SK-N-SH treated with all-trans-retinoic acid at 6 μM for 48 hours (cell line): ENCODE measurements around the gene UBA6.

Experiments used
- ATAC-seq: fragments of 200-7000 bp; cut with Tn5 transposase; 3 replicates; pipeline ENCODE4 v1.9.1; 2020; ENCODE audit warnings: mild to moderate bottlenecking, moderate library complexity
- BACH2 ChIP-seq: fragments of 250-450 bp; sonication (Bioruptor Pico); IDR thresholded peaks from 2 replicates; pipeline ENCODE4 v1.9.0; 2021; ENCODE audit warnings: mild to moderate bottlenecking, borderline replicate concordance
- CSDC2 ChIP-seq: fragments of 250-450 bp; sonication (Bioruptor Pico); IDR thresholded peaks from 2 replicates; pipeline ENCODE4 v1.5.0; 2020; ENCODE audit warnings: mild to moderate bottlenecking, moderate library complexity
- ESRRG ChIP-seq: fragments of 250-450 bp; sonication (Bioruptor Pico); IDR thresholded peaks from 2 replicates; pipeline ENCODE4 v1.6.1; 2021; ENCODE audit warnings: mild to moderate bottlenecking
- PPARA ChIP-seq: fragments of 250-450 bp; sonication (Bioruptor Pico); IDR thresholded peaks from 2 replicates; pipeline ENCODE4 v1.5.0; 2020; ENCODE audit warnings: mild to moderate bottlenecking, borderline replicate concordance
- RARB ChIP-seq: fragments of 250-450 bp; sonication (Bioruptor Pico); IDR thresholded peaks from 2 replicates; pipeline ENCODE4 v1.8.0; 2021; ENCODE audit warnings: mild to moderate bottlenecking, moderate library complexity
- SNAI2 ChIP-seq: fragments of 250-450 bp; sonication (Bioruptor Pico); IDR thresholded peaks from 2 replicates; pipeline ENCODE4 v1.5.0; 2020; ENCODE audit warnings: mild to moderate bottlenecking, moderate library complexity
- TCF4 ChIP-seq: fragments of 250-450 bp; sonication (Bioruptor Pico); IDR thresholded peaks from 2 replicates; pipeline ENCODE4 v1.8.0; 2021; ENCODE audit warnings: mild to moderate bottlenecking, moderate library complexity, borderline replicate concordance
- ZC3H10 ChIP-seq: fragments of 250-450 bp; sonication (Bioruptor Pico); IDR thresholded peaks from 2 replicates; pipeline ENCODE4 v1.5.1; 2021; ENCODE audit warnings: mild to moderate bottlenecking, moderate library complexity
- ZFP3 ChIP-seq: fragments of 250-450 bp; sonication (Bioruptor Pico); IDR thresholded peaks from 2 replicates; pipeline ENCODE4 v1.5.0; 2020; ENCODE audit warnings: mild to moderate bottlenecking, moderate library complexity
- ZFP30 ChIP-seq: fragments of 450-650 bp; formaldehyde crosslinking; IDR thresholded peaks from 2 replicates; pipeline ENCODE4 v1.5.0; 2022; ENCODE audit warnings: mild to moderate bottlenecking, moderate library complexity
- ZNF565 ChIP-seq: fragments of 450-650 bp; formaldehyde crosslinking; conservative IDR thresholded peaks from 2 replicates; pipeline ENCODE4 v1.5.0; 2020; ENCODE audit warnings: low read depth, mild to moderate bottlenecking, moderate library complexity
- ZNF70 ChIP-seq: fragments of 450-650 bp; formaldehyde crosslinking; IDR thresholded peaks from 2 replicates; pipeline ENCODE4 v1.5.0; 2020; ENCODE audit warnings: mild to moderate bottlenecking, moderate library complexity
- ZNF8 ChIP-seq: fragments of 450-650 bp; formaldehyde crosslinking; IDR thresholded peaks from 2 replicates; pipeline ENCODE4 v1.5.0; 2020; ENCODE audit warnings: mild to moderate bottlenecking, moderate library complexity
- TF ChIP-seq, protein P1 (sequence below): fragments of 250-450 bp; sonication (Bioruptor Pico); IDR thresholded peaks from 2 replicates; pipeline ENCODE4 v1.5.1; 2020; ENCODE audit warnings: low read depth, mild to moderate bottlenecking, moderate library complexity
- TF ChIP-seq, protein P2 (sequence below): fragments of 250-450 bp; sonication (Bioruptor Pico); IDR thresholded peaks from 2 replicates; pipeline ENCODE4 v1.5.0; 2020; ENCODE audit warnings: mild to moderate bottlenecking, moderate library complexity
- TF ChIP-seq, protein P3 (sequence below): fragments of 250-450 bp; sonication (Bioruptor Pico); IDR thresholded peaks from 2 replicates; pipeline ENCODE4 v1.5.1; 2021; ENCODE audit warnings: mild to moderate bottlenecking, moderate library complexity
- TF ChIP-seq, protein P4 (sequence below): fragments of 250-450 bp; sonication (Bioruptor Pico); IDR thresholded peaks from 2 replicates; pipeline ENCODE4 v1.8.0; 2020; ENCODE audit warnings: mild to moderate bottlenecking, moderate library complexity, borderline replicate concordance

UBA6 gene

DNA sequence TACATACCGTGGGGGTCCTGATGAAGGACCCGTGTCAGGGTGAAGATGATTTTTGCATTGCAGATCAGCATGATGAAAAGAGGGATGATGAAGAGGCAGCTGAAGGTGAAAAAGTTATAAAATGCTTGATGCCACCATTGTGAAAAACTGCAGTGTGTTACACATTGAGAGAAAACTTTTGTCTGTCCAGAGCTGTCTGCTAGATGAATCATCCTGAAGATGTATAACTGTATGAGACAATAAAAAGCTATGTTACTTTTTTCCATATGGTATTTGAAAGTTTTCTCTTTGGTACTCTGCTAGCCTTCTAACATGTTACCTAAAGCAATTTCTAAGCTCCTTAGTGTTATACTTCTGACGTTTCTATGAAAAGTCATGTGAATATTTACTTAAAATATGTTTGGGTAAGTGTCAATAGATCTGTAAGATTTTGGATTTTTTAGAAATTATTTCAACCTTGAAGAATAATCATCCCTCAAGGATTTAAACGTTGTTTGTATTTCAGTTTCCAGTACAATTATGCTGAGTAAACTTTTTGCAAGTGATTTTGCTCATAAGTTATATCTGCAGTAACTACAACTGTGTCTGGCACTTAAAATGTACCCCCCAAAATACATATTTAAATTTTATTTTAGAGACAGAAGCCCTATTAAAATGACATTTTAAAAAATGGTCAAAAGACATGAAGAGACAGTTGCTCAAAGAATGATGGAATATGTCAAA, 43.8 kb upstream of the UBA6 start:
- ATAC-seq, result peak; percentile 89
- TF ChIP-seq ZNF565 (CRISPR knock-in tag) (no peak), ZNF70 (CRISPR knock-in tag) (no peak), TCF4 (no peak), BACH2 (no peak), ESRRG (CRISPR knock-in tag) (no peak)

DNA sequence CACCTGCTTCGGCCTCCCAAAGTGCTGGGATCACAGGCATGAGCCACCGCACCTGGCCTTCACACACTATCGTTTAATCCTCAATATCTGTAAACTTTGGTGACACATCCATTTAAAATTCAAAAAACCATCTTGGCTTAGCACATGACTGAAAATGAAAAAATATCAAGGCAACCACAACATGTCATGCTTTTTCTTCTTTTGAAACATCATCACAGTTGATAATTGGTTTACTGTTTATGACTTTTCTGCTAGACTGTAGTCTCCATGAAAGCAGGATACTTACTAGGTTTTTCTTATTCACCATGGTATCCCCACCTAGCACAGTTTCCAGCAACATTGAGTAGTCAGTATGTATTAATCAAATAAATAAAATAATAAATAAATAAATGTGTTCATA, 42.2 kb upstream of the UBA6 start:
- TF ChIP-seq SNAI2 (CRISPR knock-in tag), result no peak
- ATAC-seq, result no peak

DNA sequence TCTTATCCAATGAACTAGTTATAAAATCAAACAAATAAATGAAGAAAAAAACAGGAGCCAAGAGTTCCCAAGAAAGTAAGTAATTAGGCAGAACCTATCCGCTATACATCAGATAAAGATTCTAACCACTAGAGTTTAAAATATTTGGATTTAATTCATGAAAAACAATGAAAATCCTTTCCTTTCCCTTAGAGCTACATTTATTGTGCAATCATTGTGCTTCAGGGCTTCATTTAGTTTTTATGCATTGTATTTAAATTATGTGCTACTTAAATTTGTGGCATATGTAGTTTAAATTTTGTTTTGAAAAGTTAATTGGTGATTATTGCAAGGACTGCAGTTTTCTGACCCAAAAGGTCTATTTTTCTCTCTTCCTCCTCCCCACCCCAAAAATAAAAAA, 35.3 kb upstream of the UBA6 start:
- no peak for TF ChIP-seq ZNF70 (CRISPR knock-in tag)
- TF ChIP-seq, protein P1, sequence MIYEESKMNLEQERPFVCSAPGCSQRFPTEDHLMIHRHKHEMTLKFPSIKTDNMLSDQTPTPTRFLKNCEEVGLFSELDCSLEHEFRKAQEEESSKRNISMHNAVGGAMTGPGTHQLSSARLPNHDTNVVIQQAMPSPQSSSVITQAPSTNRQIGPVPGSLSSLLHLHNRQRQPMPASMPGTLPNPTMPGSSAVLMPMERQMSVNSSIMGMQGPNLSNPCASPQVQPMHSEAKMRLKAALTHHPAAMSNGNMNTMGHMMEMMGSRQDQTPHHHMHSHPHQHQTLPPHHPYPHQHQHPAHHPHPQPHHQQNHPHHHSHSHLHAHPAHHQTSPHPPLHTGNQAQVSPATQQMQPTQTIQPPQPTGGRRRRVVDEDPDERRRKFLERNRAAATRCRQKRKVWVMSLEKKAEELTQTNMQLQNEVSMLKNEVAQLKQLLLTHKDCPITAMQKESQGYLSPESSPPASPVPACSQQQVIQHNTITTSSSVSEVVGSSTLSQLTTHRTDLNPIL (CRISPR knock-in tag), result no peak
- TF ChIP-seq, protein P2, sequence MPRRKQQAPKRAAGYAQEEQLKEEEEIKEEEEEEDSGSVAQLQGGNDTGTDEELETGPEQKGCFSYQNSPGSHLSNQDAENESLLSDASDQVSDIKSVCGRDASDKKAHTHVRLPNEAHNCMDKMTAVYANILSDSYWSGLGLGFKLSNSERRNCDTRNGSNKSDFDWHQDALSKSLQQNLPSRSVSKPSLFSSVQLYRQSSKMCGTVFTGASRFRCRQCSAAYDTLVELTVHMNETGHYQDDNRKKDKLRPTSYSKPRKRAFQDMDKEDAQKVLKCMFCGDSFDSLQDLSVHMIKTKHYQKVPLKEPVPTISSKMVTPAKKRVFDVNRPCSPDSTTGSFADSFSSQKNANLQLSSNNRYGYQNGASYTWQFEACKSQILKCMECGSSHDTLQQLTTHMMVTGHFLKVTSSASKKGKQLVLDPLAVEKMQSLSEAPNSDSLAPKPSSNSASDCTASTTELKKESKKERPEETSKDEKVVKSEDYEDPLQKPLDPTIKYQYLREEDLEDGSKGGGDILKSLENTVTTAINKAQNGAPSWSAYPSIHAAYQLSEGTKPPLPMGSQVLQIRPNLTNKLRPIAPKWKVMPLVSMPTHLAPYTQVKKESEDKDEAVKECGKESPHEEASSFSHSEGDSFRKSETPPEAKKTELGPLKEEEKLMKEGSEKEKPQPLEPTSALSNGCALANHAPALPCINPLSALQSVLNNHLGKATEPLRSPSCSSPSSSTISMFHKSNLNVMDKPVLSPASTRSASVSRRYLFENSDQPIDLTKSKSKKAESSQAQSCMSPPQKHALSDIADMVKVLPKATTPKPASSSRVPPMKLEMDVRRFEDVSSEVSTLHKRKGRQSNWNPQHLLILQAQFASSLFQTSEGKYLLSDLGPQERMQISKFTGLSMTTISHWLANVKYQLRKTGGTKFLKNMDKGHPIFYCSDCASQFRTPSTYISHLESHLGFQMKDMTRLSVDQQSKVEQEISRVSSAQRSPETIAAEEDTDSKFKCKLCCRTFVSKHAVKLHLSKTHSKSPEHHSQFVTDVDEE (CRISPR knock-in tag), result no peak
- TF ChIP-seq, protein P3, sequence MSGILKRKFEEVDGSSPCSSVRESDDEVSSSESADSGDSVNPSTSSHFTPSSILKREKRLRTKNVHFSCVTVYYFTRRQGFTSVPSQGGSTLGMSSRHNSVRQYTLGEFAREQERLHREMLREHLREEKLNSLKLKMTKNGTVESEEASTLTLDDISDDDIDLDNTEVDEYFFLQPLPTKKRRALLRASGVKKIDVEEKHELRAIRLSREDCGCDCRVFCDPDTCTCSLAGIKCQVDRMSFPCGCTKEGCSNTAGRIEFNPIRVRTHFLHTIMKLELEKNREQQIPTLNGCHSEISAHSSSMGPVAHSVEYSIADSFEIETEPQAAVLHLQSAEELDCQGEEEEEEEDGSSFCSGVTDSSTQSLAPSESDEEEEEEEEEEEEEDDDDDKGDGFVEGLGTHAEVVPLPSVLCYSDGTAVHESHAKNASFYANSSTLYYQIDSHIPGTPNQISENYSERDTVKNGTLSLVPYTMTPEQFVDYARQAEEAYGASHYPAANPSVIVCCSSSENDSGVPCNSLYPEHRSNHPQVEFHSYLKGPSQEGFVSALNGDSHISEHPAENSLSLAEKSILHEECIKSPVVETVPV, result no peak
- no peak for TF ChIP-seq ZFP3 (CRISPR knock-in tag)
- no peak for TF ChIP-seq ZNF565 (CRISPR knock-in tag)
- TF ChIP-seq RARB (CRISPR knock-in tag), result no peak
- TF ChIP-seq SNAI2 (CRISPR knock-in tag), result no peak
- no peak for TF ChIP-seq CSDC2 (CRISPR knock-in tag)
- no peak for TF ChIP-seq ZC3H10
- no peak for TF ChIP-seq PPARA
- TF ChIP-seq ZNF8 (CRISPR knock-in tag), result no peak
- TF ChIP-seq ZFP30, result no peak
- TF ChIP-seq, protein P4, sequence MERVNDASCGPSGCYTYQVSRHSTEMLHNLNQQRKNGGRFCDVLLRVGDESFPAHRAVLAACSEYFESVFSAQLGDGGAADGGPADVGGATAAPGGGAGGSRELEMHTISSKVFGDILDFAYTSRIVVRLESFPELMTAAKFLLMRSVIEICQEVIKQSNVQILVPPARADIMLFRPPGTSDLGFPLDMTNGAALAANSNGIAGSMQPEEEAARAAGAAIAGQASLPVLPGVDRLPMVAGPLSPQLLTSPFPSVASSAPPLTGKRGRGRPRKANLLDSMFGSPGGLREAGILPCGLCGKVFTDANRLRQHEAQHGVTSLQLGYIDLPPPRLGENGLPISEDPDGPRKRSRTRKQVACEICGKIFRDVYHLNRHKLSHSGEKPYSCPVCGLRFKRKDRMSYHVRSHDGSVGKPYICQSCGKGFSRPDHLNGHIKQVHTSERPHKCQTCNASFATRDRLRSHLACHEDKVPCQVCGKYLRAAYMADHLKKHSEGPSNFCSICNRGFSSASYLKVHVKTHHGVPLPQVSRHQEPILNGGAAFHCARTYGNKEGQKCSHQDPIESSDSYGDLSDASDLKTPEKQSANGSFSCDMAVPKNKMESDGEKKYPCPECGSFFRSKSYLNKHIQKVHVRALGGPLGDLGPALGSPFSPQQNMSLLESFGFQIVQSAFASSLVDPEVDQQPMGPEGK (CRISPR knock-in tag), result no peak
- no peak for ATAC-seq

DNA sequence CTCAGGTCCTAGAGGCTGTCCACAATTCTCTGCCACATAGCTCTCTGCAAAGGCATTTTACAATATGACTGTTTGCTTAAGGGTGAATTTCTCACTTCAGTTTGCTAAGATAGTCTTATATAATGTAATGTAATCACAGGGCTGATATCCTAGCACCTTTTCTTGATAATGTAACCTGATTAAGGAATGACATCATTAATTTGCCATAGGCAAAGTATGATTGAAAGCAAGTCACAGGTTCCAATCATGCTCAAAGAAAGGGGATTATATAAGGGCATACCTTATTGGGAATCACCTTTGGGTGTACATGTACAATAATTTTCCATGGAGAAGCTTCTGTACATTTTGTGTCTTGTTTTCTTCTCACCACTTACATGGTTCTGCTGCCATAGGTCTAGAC, 34.4 kb upstream of the UBA6 start:
- TF ChIP-seq, protein P3, result no peak
- TF ChIP-seq, protein P2 (CRISPR knock-in tag), result no peak
- TF ChIP-seq BACH2 (no peak), ZNF70 (CRISPR knock-in tag) (no peak)
- TF ChIP-seq, all 23 proteins: peak for 0
- ATAC-seq, result no peak
